Measurements from ENCODE around the gene RNFT2. TPM values are rescaled to one million over a fixed set of nuclear protein-coding genes. Genes with fewer than 3 reads are reported as not detected.

Gene RNFT2
- polyA plus RNA-seq, 2 of the 4 experiments (the other 2 are of a cell fraction) = 2.6 to 7.2 TPM

DNA sequence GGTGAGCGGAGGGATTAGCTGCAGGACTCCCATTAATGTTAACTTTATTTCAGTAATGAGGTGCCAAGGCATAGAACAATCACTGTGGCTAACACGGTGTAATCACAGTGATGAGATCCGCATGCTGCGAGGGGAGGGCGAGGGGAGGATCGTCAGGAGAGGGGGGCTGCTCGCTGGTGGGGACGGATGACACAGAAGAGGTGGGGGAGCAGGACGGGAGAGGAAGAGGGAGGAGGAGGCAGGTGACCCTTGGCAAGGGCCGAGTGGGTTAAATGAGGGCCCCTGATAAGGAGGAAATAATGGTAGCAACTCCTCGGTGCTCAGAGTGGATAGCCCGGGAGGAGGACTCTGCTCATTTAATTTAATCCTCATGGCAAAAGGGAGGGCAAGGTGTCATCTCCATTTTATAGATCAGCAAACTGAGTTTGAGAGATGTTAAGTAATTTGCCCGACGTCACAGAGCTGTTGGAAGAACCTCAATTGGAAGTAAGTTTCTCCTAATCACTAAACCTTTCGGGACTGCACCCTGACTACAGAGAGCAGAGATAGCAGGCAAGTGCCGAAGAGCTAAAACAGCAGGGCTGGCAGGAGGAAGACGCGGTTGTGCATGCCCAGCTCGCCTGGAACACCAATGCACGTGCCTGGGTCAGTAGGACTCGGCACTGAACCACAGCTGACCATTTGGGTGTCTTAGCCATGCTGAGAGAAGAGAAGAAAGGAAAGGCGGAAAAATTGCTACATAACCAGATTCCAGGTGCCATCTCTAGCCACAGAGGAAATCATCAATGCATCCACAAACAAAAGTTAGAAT lies 43.3 kb upstream of the RNFT2 start:
- ATAC-seq (no peak), DNase-seq (ENCODE audit: low read depth in 1 of 2, low spot score in 1 of 2) (no peak), FAIRE-seq (no peak)
- Histone ChIP-seq H3K4me1 (no peaks in the 10 kb centered on the region), H3K27ac (no peak overlapping the region), H3K9me3 (no peaks in the 10 kb centered on the region), H3K4me2 (no peak overlapping the region), H3K4me3 (no peak overlapping the region)
- TF ChIP-seq MYC (IDR thresholded peaks at IDR 0.05; ENCODE audit: borderline replicate concordance, low read length) = no peak
- no peak for TF ChIP-seq HOXB13 (CRISPR knock-in tag; IDR thresholded peaks at IDR 0.05; ENCODE audit: low read depth)
- POLR2A ChIA-PET = no interaction called here
- CTCF ChIA-PET = interaction anchor here (0.9 to 1.4 kb wide), 4 partner anchors 9 to 14 kb away, joined by 3 to 5 read pairs (median 3); no protein-coding TSS in a partner anchor
- WGBS (ENCODE audit: missing lambda C conversion rate) = 73% methylated on average over 22 of the region's 22 CpGs

DNA sequence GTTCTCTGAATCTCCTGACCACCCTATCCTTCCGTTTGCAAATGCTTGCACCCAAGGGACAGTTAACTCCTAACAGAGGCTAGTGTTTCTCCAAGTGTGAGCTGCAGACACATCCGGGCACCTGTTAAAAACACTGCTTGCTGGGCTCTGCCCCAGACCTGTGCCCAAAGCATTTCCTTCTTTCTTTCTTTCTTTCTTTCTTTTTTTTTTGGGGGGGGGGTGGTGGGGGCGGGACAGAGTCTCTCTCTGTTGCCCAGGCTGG lies 42.7 kb upstream of the RNFT2 start:
- ChIA-PET CTCF (interaction anchor here (0.9 to 1.3 kb wide), 2 partner anchors 8 to 14 kb away, joined by 3 to 5 read pairs; no protein-coding TSS in a partner anchor), POLR2A (no interaction called here)
- Histone ChIP-seq H3K27ac (no peak overlapping the region), H3K9me3 (no peaks in the 10 kb centered on the region), H3K4me2 (no peak overlapping the region), H3K4me3 (no peak overlapping the region), H3K4me1 (no peaks in the 10 kb centered on the region)
- ATAC-seq (no peak), FAIRE-seq (no peak), DNase-seq (ENCODE audit: low read depth in 1 of 2, low spot score in 1 of 2) (no peak)
- TF ChIP-seq MAFK (IDR thresholded peaks at IDR 0.05; ENCODE audit: partially characterized antibody) (no peak), POLR2AphosphoS2 (conservative IDR thresholded peaks at IDR 0.05; ENCODE audit: low read length) (no peak), EP300 (IDR thresholded peaks at IDR 0.05) (no peak), NR3C1 (IDR thresholded peaks at IDR 0.05) (no peak), ESRRA (IDR thresholded peaks at IDR 0.05; ENCODE audit: borderline replicate concordance, low read length) (no peak), RFX5 (IDR thresholded peaks at IDR 0.05) (no peak), HDAC2 (IDR thresholded peaks at IDR 0.05) (no peak), KDM1A (IDR thresholded peaks at IDR 0.05; ENCODE audit: low read depth) (no peak), CBX8 (IDR thresholded peaks at IDR 0.05) (no peak), HOXB13 (CRISPR knock-in tag; IDR thresholded peaks at IDR 0.05; ENCODE audit: low read depth) (no peak), RAD21 (conservative IDR thresholded peaks at IDR 0.05 in 1 of 2, IDR thresholded peaks at IDR 0.05 in 1 of 2) (no peak)
- TF ChIP-seq, protein P1, sequence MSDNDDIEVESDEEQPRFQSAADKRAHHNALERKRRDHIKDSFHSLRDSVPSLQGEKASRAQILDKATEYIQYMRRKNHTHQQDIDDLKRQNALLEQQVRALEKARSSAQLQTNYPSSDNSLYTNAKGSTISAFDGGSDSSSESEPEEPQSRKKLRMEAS (IDR thresholded peaks at IDR 0.05) = no peak
- WGBS (ENCODE audit: missing lambda C conversion rate) = 56% methylated on average over 3 of the region's 3 CpGs

DNA sequence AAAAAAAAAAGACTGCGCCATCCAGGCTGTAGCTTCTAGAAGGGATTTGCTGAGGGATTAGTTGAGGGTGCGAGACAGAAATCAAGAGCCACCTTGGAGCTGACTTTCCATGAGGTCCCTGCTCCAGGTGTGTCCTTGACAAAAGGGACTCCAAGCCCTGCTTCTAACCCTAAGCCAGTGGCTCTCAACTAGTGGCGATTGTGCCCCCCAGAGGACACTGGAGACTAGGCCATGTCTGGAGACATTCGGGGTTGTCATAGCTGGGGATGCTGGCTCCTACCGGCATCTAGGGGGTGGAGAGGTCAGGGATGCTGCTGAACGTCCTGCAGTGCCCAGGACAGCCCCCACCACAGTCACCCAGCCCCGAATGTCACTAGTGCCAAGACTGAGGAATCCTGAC lies 40.8 kb upstream of the RNFT2 start:
- Histone ChIP-seq H3K27ac (0 out of 6 replicates have a peak overlapping the region, but pooled peaks of 1 of the 2 experiments have one; percentile 27), H3K9me3 (no peaks in the 10 kb centered on the region), H3K4me3 (no peak overlapping the region), H3K4me2 (no peak overlapping the region), H3K4me1 (no peaks in the 10 kb centered on the region)
- ChIA-PET POLR2A (no interaction called here), CTCF (interaction anchor here (0.6 to 5.0 kb wide), 10 partner anchors 12 to 695 kb away, joined by 3 to 39 read pairs (median 3); no protein-coding TSS in a partner anchor)
- peak; percentile 71 to 81 for DNase-seq (ENCODE audit: low read depth in 1 of 2, low spot score in 1 of 2)
- WGBS (ENCODE audit: missing lambda C conversion rate) = 42% methylated on average over 6 of the region's 7 CpGs
- no peak for FAIRE-seq
- peak; percentile 89 to 92 for ATAC-seq
- TF ChIP-seq, protein P2, sequence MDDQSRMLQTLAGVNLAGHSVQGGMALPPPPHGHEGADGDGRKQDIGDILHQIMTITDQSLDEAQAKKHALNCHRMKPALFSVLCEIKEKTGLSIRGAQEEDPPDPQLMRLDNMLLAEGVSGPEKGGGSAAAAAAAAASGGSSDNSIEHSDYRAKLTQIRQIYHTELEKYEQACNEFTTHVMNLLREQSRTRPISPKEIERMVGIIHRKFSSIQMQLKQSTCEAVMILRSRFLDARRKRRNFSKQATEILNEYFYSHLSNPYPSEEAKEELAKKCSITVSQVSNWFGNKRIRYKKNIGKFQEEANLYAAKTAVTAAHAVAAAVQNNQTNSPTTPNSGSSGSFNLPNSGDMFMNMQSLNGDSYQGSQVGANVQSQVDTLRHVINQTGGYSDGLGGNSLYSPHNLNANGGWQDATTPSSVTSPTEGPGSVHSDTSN (IDR thresholded peaks at IDR 0.05) = no peak
- TF ChIP-seq HDAC2 (IDR thresholded peaks at IDR 0.05) = no peak
- no peak for TF ChIP-seq ZNF302 (CRISPR knock-in tag; IDR thresholded peaks at IDR 0.05)
- TF ChIP-seq, protein P3, sequence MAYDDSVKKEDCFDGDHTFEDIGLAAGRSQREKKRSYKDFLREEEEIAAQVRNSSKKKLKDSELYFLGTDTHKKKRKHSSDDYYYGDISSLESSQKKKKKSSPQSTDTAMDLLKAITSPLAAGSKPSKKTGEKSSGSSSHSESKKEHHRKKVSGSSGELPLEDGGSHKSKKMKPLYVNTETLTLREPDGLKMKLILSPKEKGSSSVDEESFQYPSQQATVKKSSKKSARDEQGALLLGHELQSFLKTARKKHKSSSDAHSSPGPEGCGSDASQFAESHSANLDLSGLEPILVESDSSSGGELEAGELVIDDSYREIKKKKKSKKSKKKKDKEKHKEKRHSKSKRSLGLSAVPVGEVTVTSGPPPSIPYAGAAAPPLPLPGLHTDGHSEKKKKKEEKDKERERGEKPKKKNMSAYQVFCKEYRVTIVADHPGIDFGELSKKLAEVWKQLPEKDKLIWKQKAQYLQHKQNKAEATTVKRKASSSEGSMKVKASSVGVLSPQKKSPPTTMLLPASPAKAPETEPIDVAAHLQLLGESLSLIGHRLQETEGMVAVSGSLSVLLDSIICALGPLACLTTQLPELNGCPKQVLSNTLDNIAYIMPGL (CRISPR knock-in tag; IDR thresholded peaks at IDR 0.05; ENCODE audit: borderline replicate concordance) = no peak
- TF ChIP-seq RNF2 (IDR thresholded peaks at IDR 0.05; ENCODE audit: borderline replicate concordance, low read depth) = no peak
- TF ChIP-seq TP53 (CRISPR knock-in tag; IDR thresholded peaks at IDR 0.05) = no peak
- no peak for TF ChIP-seq MAFK (IDR thresholded peaks at IDR 0.05; ENCODE audit: partially characterized antibody)
- TF ChIP-seq, protein P4, sequence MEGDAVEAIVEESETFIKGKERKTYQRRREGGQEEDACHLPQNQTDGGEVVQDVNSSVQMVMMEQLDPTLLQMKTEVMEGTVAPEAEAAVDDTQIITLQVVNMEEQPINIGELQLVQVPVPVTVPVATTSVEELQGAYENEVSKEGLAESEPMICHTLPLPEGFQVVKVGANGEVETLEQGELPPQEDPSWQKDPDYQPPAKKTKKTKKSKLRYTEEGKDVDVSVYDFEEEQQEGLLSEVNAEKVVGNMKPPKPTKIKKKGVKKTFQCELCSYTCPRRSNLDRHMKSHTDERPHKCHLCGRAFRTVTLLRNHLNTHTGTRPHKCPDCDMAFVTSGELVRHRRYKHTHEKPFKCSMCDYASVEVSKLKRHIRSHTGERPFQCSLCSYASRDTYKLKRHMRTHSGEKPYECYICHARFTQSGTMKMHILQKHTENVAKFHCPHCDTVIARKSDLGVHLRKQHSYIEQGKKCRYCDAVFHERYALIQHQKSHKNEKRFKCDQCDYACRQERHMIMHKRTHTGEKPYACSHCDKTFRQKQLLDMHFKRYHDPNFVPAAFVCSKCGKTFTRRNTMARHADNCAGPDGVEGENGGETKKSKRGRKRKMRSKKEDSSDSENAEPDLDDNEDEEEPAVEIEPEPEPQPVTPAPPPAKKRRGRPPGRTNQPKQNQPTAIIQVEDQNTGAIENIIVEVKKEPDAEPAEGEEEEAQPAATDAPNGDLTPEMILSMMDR (IDR thresholded peaks at IDR 0.05) = peak; percentile 50
- no peak for TF ChIP-seq KDM1A (IDR thresholded peaks at IDR 0.05; ENCODE audit: low read depth)
- TF ChIP-seq PHF8 (IDR thresholded peaks at IDR 0.05; ENCODE audit: borderline replicate concordance, low read depth) = no peak
- TF ChIP-seq, protein P5, sequence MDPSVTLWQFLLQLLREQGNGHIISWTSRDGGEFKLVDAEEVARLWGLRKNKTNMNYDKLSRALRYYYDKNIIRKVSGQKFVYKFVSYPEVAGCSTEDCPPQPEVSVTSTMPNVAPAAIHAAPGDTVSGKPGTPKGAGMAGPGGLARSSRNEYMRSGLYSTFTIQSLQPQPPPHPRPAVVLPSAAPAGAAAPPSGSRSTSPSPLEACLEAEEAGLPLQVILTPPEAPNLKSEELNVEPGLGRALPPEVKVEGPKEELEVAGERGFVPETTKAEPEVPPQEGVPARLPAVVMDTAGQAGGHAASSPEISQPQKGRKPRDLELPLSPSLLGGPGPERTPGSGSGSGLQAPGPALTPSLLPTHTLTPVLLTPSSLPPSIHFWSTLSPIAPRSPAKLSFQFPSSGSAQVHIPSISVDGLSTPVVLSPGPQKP (IDR thresholded peaks at IDR 0.05; ENCODE audit: low read depth, low read length) = no peak
- no peak for TF ChIP-seq RARB (CRISPR knock-in tag; IDR thresholded peaks at IDR 0.05)
- TF ChIP-seq, protein P6, sequence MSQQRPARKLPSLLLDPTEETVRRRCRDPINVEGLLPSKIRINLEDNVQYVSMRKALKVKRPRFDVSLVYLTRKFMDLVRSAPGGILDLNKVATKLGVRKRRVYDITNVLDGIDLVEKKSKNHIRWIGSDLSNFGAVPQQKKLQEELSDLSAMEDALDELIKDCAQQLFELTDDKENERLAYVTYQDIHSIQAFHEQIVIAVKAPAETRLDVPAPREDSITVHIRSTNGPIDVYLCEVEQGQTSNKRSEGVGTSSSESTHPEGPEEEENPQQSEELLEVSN (IDR thresholded peaks at IDR 0.05; ENCODE audit: borderline replicate concordance, low read depth) = no peak
- no peak for TF ChIP-seq JUNB (IDR thresholded peaks at IDR 0.05)
- peak; percentile 52 for TF ChIP-seq SMC3 (IDR thresholded peaks at IDR 0.05)
- peak; percentile 62 to 84 for TF ChIP-seq RAD21 (conservative IDR thresholded peaks at IDR 0.05 in 1 of 2, IDR thresholded peaks at IDR 0.05 in 1 of 2)
- TF ChIP-seq KDM5A (IDR thresholded peaks at IDR 0.05) = no peak
- no peak for TF ChIP-seq TFCP2L1 (CRISPR knock-in tag; IDR thresholded peaks at IDR 0.05)
